ENCODE measurements around the gene CACNA1C. TPM values are rescaled to one million over a fixed set of nuclear protein-coding genes. Genes with fewer than 3 reads are reported as not detected.

CACNA1C gene
- total RNA-seq, 2 experiments from 2014 or later: 0.69 to 1.4 TPM

DNA sequence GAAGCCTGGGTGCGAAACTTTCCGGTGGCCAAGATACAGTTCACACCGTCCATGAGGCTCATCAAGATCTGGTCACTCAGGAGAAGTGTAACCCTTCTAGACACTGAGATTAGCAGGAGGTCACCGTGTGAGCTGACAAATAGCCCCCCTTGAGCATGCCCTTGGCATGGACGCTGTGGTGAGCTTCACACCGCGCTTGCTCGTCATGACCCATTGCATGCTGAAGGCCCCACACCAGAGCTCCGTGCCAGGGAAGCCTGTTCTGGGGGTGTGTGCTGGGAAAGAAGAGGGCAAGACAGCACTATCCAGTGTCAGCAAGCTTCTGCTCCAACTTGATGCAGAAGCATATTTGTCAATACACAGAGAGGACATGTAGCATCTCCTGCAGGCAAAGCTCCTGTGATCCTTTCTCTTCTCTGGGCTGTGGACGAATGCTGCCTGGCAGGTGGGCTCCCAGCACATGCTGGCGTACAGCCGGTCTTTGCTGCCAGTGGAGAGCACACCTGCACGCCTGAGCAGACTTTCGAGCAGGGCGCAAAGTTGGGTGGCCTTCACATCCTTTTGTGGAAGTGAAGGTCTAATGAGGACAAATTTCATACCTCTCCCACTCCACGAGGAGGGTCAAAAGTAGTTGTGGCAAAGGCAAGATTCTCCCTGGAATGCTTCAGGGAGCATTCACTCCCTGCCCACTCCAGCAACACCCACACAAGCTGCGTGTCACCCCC, 615.1 kb downstream of the CACNA1C start:
- no peaks in the 10 kb centered on the region for H3K9me2 ChIP-seq (ENCODE audit: insufficient read depth, low read length)
- no peak for DNase-seq (ENCODE audit: low spot score)
- no peak overlapping the region for H3K27ac ChIP-seq (ENCODE audit: low read depth, low read length, poor library complexity, severe bottlenecking)
- no peaks in the 10 kb centered on the region for H3K79me2 ChIP-seq (ENCODE audit: insufficient read depth, low read depth, low read length)
- no peaks in the 10 kb centered on the region for H3K36me3 ChIP-seq (ENCODE audit: insufficient read depth, low read length)
- H3K4me1 ChIP-seq (ENCODE audit: insufficient read depth, low read length, poor library complexity, severe bottlenecking): no peaks in the 10 kb centered on the region
- no peak for TF ChIP-seq EZH2phosphoT487 (IDR thresholded peaks at IDR 0.05; ENCODE audit: borderline replicate concordance, low read depth, low read length)
- TF ChIP-seq CTCF (conservative IDR thresholded peaks at IDR 0.05; ENCODE audit: low read length): no peak
- BruUV-seq (replicated peaks): no TSS peak
- no peaks in the 10 kb centered on the region for H4K20me1 ChIP-seq (ENCODE audit: insufficient read depth, low read length)
- H3K4me3 ChIP-seq (ENCODE audit: low read depth, low read length, poor library complexity, severe bottlenecking): no peak overlapping the region
- no peak overlapping the region for H3K4me2 ChIP-seq (ENCODE audit: low read length)
- ChIA-PET POLR2A (no interaction called here), CTCF (ENCODE audit: unreplicated experiment) (interaction anchor here (0.6 kb wide), 1 partner anchor 83 kb away, joined by 4 read pairs; no protein-coding TSS in a partner anchor)
- intact Hi-C loops (cut with micrococcal nuclease; ENCODE audit: unreplicated experiment): no loop called here
- H3K9me3 ChIP-seq (ENCODE audit: low read length): no peaks in the 10 kb centered on the region
- H2AFZ ChIP-seq (ENCODE audit: low read length): no peak overlapping the region

DNA sequence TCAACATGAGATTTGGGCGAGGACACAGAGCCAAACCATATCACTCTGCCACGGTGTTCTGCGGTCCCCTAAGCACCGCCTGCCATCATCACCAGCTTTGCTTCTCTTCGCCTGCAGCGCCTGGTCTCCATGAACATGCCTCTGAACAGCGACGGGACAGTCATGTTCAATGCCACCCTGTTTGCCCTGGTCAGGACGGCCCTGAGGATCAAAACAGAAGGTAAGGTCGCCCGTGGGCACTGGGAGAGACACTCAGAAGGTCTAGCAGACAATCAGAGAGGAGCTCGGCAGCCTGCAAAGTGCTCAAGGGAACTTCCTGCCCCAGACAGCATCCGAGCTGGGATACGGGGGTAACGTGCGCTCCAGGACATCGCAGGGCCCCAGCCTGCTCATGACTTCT, 616.0 kb downstream of the CACNA1C start:
- intact Hi-C loops (cut with micrococcal nuclease; ENCODE audit: unreplicated experiment): no loop called here
- DNase-seq (ENCODE audit: low spot score): no peak
- no peaks in the 10 kb centered on the region for H3K4me1 ChIP-seq (ENCODE audit: insufficient read depth, low read length, poor library complexity, severe bottlenecking)
- no peaks in the 10 kb centered on the region for H3K9me2 ChIP-seq (ENCODE audit: insufficient read depth, low read length)
- H3K4me2 ChIP-seq (ENCODE audit: low read length): no peak overlapping the region
- POLR2A ChIA-PET: no interaction called here
- no peaks in the 10 kb centered on the region for H3K36me3 ChIP-seq (ENCODE audit: insufficient read depth, low read length)
- TF ChIP-seq CTCF (conservative IDR thresholded peaks at IDR 0.05; ENCODE audit: low read length) (no peak), EZH2phosphoT487 (IDR thresholded peaks at IDR 0.05; ENCODE audit: borderline replicate concordance, low read depth, low read length) (no peak)
- CTCF ChIA-PET (ENCODE audit: unreplicated experiment): no interaction called here
- no peaks in the 10 kb centered on the region for H4K20me1 ChIP-seq (ENCODE audit: insufficient read depth, low read length)
- no TSS peak for BruUV-seq (replicated peaks)
- H2AFZ ChIP-seq (ENCODE audit: low read length): no peak overlapping the region
- H3K9me3 ChIP-seq (ENCODE audit: low read length): no peaks in the 10 kb centered on the region
- no peak overlapping the region for H3K4me3 ChIP-seq (ENCODE audit: low read depth, low read length, poor library complexity, severe bottlenecking)
- H3K79me2 ChIP-seq (ENCODE audit: insufficient read depth, low read depth, low read length): no peaks in the 10 kb centered on the region
- no peak overlapping the region for H3K27ac ChIP-seq (ENCODE audit: low read depth, low read length, poor library complexity, severe bottlenecking)

DNA sequence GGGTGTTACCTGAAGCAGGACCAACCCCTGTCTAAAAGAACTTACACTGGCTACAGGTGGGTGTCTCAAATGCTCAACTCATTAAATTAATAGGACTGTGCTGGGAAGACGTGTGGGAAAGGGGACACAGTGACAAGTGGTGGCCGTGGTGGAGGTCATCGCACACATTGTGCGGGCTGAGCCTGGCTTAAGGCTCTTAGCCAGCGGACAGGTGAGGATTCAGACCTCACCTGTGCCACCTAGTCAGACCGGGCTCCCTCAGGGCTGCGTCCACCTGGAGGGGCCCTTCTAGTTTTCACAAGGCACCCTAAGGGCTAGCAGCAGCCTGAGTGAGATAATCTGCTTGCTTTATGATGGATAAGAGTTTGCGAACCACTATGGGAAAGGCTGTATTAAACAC, 616.8 kb downstream of the CACNA1C start:
- BruUV-seq (replicated peaks): no TSS peak
- Histone ChIP-seq H3K9me3 (ENCODE audit: low read length) (no peaks in the 10 kb centered on the region), H4K20me1 (ENCODE audit: insufficient read depth, low read length) (no peaks in the 10 kb centered on the region), H3K27ac (ENCODE audit: low read depth, low read length, poor library complexity, severe bottlenecking) (no peak overlapping the region), H3K36me3 (ENCODE audit: insufficient read depth, low read length) (no peaks in the 10 kb centered on the region), H3K4me2 (ENCODE audit: low read length) (no peak overlapping the region), H3K9me2 (ENCODE audit: insufficient read depth, low read length) (no peaks in the 10 kb centered on the region), H3K4me3 (ENCODE audit: low read depth, low read length, poor library complexity, severe bottlenecking) (no peak overlapping the region), H2AFZ (ENCODE audit: low read length) (no peak overlapping the region), H3K79me2 (ENCODE audit: insufficient read depth, low read depth, low read length) (no peaks in the 10 kb centered on the region), H3K4me1 (ENCODE audit: insufficient read depth, low read length, poor library complexity, severe bottlenecking) (no peaks in the 10 kb centered on the region)
- intact Hi-C loops (cut with micrococcal nuclease; ENCODE audit: unreplicated experiment): no loop called here
- no peak for TF ChIP-seq EZH2phosphoT487 (IDR thresholded peaks at IDR 0.05; ENCODE audit: borderline replicate concordance, low read depth, low read length)
- no peak for TF ChIP-seq CTCF (conservative IDR thresholded peaks at IDR 0.05; ENCODE audit: low read length)
- DNase-seq (ENCODE audit: low spot score): no peak
- POLR2A ChIA-PET: no interaction called here
- CTCF ChIA-PET (ENCODE audit: unreplicated experiment): no interaction called here
